Measurements from ENCODE around the gene AGA.

- no peak for TF ChIP-seq CTCF (conservative IDR thresholded peaks at IDR 0.05)
- TF ChIP-seq ZFX (IDR thresholded peaks at IDR 0.05) = no peak
Observed at GRCh38 chr4:177413656-177414055, 28.6 kb downstream of the AGA start.
